T-helper 1 cell treated with Interleukin-12 subunit alpha and Interleukin-12 subunit beta and Interleukin-4 antibody, amounts not matched to agents 30 μg/mL and 1 μg/mL, for 36 hours (primary cell): Measurements from ENCODE around the gene RAD23B.
"Not testable (repeated sequence)": the region's sequence is repeated elsewhere in the genome, so short reads cannot be mapped to it uniquely, and the experiment has no call there.

Experiments used
- H3K27ac Mint-ChIP-seq: one replicate; pipeline ENCODE4 v1.8.0; 2021; ENCODE audit warnings: mild to moderate bottlenecking, mixed read lengths
- H3K27me3 Mint-ChIP-seq: one replicate; pipeline ENCODE4 v1.8.0; 2021; ENCODE audit warnings: low read depth, mixed read lengths
- H3K36me3 Mint-ChIP-seq: one replicate; pipeline ENCODE4 v1.8.0; 2021; ENCODE audit warnings: low read depth, mixed read lengths
- H3K4me1 Mint-ChIP-seq: one replicate; pipeline ENCODE4 v1.8.0; 2021; ENCODE audit warnings: low read depth, mixed read lengths
- H3K4me3 Mint-ChIP-seq: one replicate; pipeline ENCODE4 v1.8.0; 2021; ENCODE audit warnings: mild to moderate bottlenecking, moderate library complexity, mixed read lengths
- H3K9me3 Mint-ChIP-seq: one replicate; pipeline ENCODE4 v1.8.0; 2021; ENCODE audit warnings: mixed read lengths

The RAD23B gene

GRCh38 chr9:107293543-107294085, 10.5 kb downstream of the RAD23B start:
- Mint-ChIP-seq H3K4me1 (peaks cover 38% of the 10 kb centered on the region), H3K4me3 (no peak overlapping the region), H3K36me3 (peaks cover 2% of the 10 kb centered on the region), H3K27me3 (no peaks in the 10 kb centered on the region), H3K9me3 (no peaks in the 10 kb centered on the region), H3K27ac (no peak overlapping the region)

- H3K36me3 Mint-ChIP-seq: peaks cover 6% of the 10 kb centered on the region
- H3K4me1 Mint-ChIP-seq: peaks cover 36% of the 10 kb centered on the region
- H3K9me3 Mint-ChIP-seq: no peaks in the 10 kb centered on the region
- no peaks in the 10 kb centered on the region for H3K27me3 Mint-ChIP-seq
- no peak overlapping the region for H3K27ac Mint-ChIP-seq
- no peak overlapping the region for H3K4me3 Mint-ChIP-seq
Measured at GRCh38 chr9:107294756-107295155, 11.7 kb downstream of the RAD23B start.

DNA sequence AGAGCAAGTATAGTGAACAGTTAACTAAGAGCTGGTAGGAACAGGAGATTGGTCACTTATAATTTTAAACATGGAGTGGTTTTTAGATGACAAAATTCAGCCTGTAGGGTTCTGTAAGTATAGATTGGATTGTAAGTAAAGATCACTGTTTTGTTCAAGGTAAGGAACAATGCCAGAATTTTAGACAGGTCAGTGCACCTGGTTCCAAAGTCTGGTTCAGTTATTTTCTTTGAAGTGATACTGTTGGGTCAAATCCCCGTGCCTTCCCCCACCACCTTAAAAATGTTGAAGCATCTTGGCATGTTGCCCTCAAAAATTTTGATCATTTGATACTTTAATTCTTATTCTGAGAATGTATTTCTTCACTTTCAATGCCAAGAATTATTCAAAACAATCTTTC, 12.9 kb downstream of the RAD23B start:
- H3K27me3 Mint-ChIP-seq: no peaks in the 10 kb centered on the region
- H3K4me1 Mint-ChIP-seq: peaks cover 27% of the 10 kb centered on the region
- H3K27ac Mint-ChIP-seq: peak overlapping the region; percentile 9
- H3K4me3 Mint-ChIP-seq: no peak overlapping the region
- H3K36me3 Mint-ChIP-seq: peaks cover 6% of the 10 kb centered on the region
- H3K9me3 Mint-ChIP-seq: no peaks in the 10 kb centered on the region

DNA sequence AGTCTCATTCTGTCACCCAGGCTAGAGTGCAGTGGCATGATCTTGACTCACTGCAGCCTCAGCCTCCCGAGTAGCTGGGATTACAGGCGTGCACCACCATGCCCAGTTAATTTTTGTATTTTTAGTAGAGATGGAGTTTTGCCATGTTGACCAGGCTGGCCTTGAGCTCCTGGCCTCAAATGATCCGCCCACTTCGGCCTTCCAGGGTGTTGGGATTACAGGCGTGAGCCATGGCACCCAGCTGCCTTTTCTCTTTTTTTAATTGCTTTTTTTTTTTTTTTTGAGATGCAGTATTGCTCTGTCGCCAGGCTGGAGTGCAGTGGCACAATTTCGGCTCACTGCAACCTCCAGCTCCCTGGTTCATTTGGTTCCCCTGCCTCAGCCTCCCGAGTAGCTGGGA, 13.5 kb downstream of the RAD23B start:
- H3K27ac Mint-ChIP-seq, H3K4me3 Mint-ChIP-seq, H3K36me3 Mint-ChIP-seq, H3K9me3 Mint-ChIP-seq, H3K27me3 Mint-ChIP-seq: not testable (repeated sequence)
- H3K4me1 Mint-ChIP-seq: peaks cover 30% of the 10 kb centered on the region

- H3K27ac Mint-ChIP-seq: no peak overlapping the region
- peaks cover 7% of the 10 kb centered on the region for H3K36me3 Mint-ChIP-seq
- H3K9me3 Mint-ChIP-seq: no peaks in the 10 kb centered on the region
- peaks cover 28% of the 10 kb centered on the region for H3K4me1 Mint-ChIP-seq
- no peak overlapping the region for H3K4me3 Mint-ChIP-seq
- no peaks in the 10 kb centered on the region for H3K27me3 Mint-ChIP-seq
Measured at GRCh38 chr9:107299437-107299836, 16.4 kb downstream of the RAD23B start.

- H3K9me3 Mint-ChIP-seq: no peaks in the 10 kb centered on the region
- no peaks in the 10 kb centered on the region for H3K27me3 Mint-ChIP-seq
- H3K4me3 Mint-ChIP-seq: no peak overlapping the region
- H3K27ac Mint-ChIP-seq: no peak overlapping the region
- H3K4me1 Mint-ChIP-seq: peaks cover 34% of the 10 kb centered on the region
- peaks cover 30% of the 10 kb centered on the region for H3K36me3 Mint-ChIP-seq
Measured at GRCh38 chr9:107306308-107306707, 23.2 kb downstream of the RAD23B start.

- no peaks in the 10 kb centered on the region for H3K9me3 Mint-ChIP-seq
- H3K36me3 Mint-ChIP-seq: peaks cover 34% of the 10 kb centered on the region
- H3K4me1 Mint-ChIP-seq: peaks cover 39% of the 10 kb centered on the region
- no peak overlapping the region for H3K27ac Mint-ChIP-seq
- no peak overlapping the region for H3K4me3 Mint-ChIP-seq
- H3K27me3 Mint-ChIP-seq: no peaks in the 10 kb centered on the region
Measured at GRCh38 chr9:107307331-107307730, 24.3 kb downstream of the RAD23B start.

GRCh38 chr9:107308461-107308860, 25.4 kb downstream of the RAD23B start:
- peak overlapping the region; percentile 6 for H3K4me3 Mint-ChIP-seq
- peaks cover 38% of the 10 kb centered on the region for H3K36me3 Mint-ChIP-seq

GRCh38 chr9:107309271-107309670, 26.2 kb downstream of the RAD23B start:
- Mint-ChIP-seq H3K4me3 (peak overlapping the region; percentile 10), H3K27ac (peak overlapping the region; percentile 12), H3K4me1 (peaks cover 50% of the 10 kb centered on the region), H3K27me3 (no peaks in the 10 kb centered on the region), H3K36me3 (peaks cover 43% of the 10 kb centered on the region), H3K9me3 (no peaks in the 10 kb centered on the region)

More at GRCh38 chr9:107308461-107308860, 25.4 kb downstream of the RAD23B start:
- H3K27ac Mint-ChIP-seq: no peak overlapping the region
- peaks cover 45% of the 10 kb centered on the region for H3K4me1 Mint-ChIP-seq
- no peaks in the 10 kb centered on the region for H3K9me3 Mint-ChIP-seq
- no peaks in the 10 kb centered on the region for H3K27me3 Mint-ChIP-seq

GRCh38 chr9:107312376-107313050, 29.4 kb downstream of the RAD23B start:
- Mint-ChIP-seq H3K4me1 (peaks cover 62% of the 10 kb centered on the region), H3K9me3 (no peaks in the 10 kb centered on the region), H3K27ac (no peak overlapping the region), H3K36me3 (peaks cover 52% of the 10 kb centered on the region), H3K4me3 (no peak overlapping the region), H3K27me3 (no peaks in the 10 kb centered on the region)

DNA sequence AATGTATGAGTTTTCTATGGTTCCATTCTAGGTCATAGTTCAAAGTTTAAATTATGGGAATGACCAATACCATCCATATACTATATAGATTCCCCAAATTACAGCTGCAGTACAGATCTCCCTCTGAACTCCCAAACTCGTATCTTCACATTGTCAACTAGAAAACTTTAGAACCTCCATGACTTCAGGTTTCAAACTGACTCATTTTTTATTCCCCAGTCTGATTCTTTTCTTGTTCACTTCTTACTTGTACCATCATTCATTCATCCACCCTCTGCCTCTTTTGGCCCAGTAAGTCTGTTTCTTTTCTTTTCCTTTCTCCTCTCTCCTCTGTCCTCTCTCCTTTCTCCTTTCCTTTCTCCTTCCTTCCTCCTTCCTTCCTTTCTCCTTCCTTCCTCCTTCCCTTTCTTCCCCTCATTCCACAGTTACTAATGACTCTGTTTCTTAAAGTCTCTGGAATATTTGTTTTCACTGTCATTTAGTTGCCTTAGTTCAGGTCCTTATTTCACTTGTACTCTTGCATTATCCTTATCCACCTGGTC, 30.5 kb downstream of the RAD23B start:
- no peaks in the 10 kb centered on the region for H3K9me3 Mint-ChIP-seq
- peaks cover 64% of the 10 kb centered on the region for H3K4me1 Mint-ChIP-seq
- no peaks in the 10 kb centered on the region for H3K27me3 Mint-ChIP-seq
- no peak overlapping the region for H3K4me3 Mint-ChIP-seq
- peaks cover 57% of the 10 kb centered on the region for H3K36me3 Mint-ChIP-seq
- peak overlapping the region; percentile 22 for H3K27ac Mint-ChIP-seq

DNA sequence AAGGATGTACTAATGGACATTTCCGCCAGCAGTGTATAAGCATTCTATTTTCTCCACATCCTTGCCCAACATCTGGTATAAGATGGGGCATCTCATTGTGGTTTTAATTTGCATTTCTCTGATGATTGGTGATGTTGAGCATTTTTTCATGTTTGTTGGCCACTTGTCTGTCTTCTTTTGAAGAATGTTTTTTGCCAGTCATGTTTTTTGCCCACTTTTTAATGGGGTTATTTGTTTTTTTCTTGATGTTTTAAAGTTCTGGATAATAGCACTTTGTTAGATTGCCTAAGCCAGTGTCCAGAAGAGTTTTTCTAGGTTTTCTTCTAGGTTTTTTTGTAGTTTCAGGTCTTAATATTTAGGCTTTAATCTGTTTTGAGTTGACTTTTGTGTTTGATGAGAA, 31.7 kb downstream of the RAD23B start:
- H3K27ac Mint-ChIP-seq: no peak overlapping the region
- no peaks in the 10 kb centered on the region for H3K27me3 Mint-ChIP-seq
- H3K36me3 Mint-ChIP-seq: peaks cover 50% of the 10 kb centered on the region
- no peaks in the 10 kb centered on the region for H3K9me3 Mint-ChIP-seq
- H3K4me3 Mint-ChIP-seq: no peak overlapping the region
- peaks cover 54% of the 10 kb centered on the region for H3K4me1 Mint-ChIP-seq

DNA sequence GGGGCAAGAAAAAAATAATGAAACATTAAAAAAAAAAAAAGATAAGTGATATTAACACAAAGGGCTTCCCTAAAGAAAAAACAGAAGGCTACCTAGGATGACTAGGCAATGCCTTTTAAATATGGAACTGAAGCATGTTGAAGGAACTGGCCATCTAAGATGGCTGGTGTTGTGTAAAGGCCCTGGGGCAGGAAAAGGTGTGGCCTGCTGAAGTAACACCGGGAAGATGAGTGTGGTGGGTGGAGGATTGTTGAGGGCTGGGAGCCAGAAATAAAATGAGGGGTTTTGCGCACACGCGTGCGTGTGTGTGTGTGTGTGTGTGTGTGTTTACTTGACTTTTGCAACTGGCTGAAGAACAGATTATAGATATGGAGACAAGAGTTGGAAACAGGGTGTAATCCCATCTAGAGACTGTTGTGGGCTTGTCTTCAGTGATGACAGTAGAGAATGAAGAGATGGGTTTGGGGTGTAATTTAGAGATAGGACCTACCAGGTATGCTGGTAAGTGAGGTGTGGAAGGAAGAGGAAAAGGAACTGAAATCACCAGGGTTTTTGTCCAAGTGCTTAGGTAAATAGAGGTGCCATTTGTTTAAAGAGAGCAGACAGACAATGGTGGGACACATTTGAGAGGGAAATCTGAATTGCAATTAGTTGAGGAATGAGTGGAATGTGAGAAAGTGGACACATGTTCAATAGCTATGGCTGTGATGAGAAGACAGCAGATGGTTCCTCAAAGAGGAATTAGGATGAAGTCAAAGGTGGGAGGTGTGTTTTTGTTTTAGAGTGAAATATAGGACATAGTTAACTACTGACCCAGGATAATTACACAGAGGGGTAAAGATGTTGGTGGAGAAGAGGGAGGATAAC, 33.9 kb downstream of the RAD23B start:
- H3K4me1 Mint-ChIP-seq: peaks cover 46% of the 10 kb centered on the region
- H3K27me3 Mint-ChIP-seq: no peaks in the 10 kb centered on the region
- H3K27ac Mint-ChIP-seq: no peak overlapping the region
- no peak overlapping the region for H3K4me3 Mint-ChIP-seq
- H3K36me3 Mint-ChIP-seq: peaks cover 45% of the 10 kb centered on the region
- no peaks in the 10 kb centered on the region for H3K9me3 Mint-ChIP-seq

- Mint-ChIP-seq H3K27ac (no peak overlapping the region), H3K4me3 (no peak overlapping the region), H3K9me3 (peaks cover 8% of the 10 kb centered on the region), H3K27me3 (no peaks in the 10 kb centered on the region), H3K4me1 (peaks cover 19% of the 10 kb centered on the region), H3K36me3 (peaks cover 45% of the 10 kb centered on the region)
Measured at GRCh38 chr9:107322643-107323042, 39.6 kb downstream of the RAD23B start.
